Immature natural killer cell (primary cell): ENCODE data around the gene DIP2A. TPM values are rescaled to one million over a fixed set of nuclear protein-coding genes. Genes with fewer than 3 reads are reported as not detected.
A peak's percentile ranks its signal among the peaks of the same experiment; 100 is the strongest.
"Not testable (repeated sequence)": the region's sequence is repeated elsewhere in the genome, so short reads cannot be mapped to it uniquely, and the experiment has no call there.

ENCODE experiments used
- DNase-seq, 3 donors: peaks; one replicate each; pipeline ENCODE4 v3.0.0; 2022; ENCODE audit warnings: mixed read lengths in 1 of 3
- H3K27ac Mint-ChIP-seq, 6 donors: one replicate each; pipeline ENCODE4 v1.8.0; 2020; ENCODE audit warnings: mixed read lengths in 6 of 6, mild to moderate bottlenecking in 5 of 6, inconsistent platforms in 4 of 6, moderate library complexity in 3 of 6
- H3K27me3 Mint-ChIP-seq, 3 donors: one replicate each; pipeline ENCODE4 v1.8.0; 2020 to 2021; ENCODE audit warnings: low read depth in 3 of 3, mild to moderate bottlenecking in 3 of 3, mixed read lengths in 3 of 3, moderate library complexity in 3 of 3, inconsistent platforms in 1 of 3
- H3K36me3 Mint-ChIP-seq, 3 donors: one replicate each; pipeline ENCODE4 v1.8.0; 2020; ENCODE audit warnings: mixed read lengths in 3 of 3, inconsistent platforms in 2 of 3, mild to moderate bottlenecking in 2 of 3
- H3K4me1 Mint-ChIP-seq, 2 donors: one replicate each; pipeline ENCODE4 v1.8.0; 2020; ENCODE audit warnings: inconsistent platforms in 2 of 2, mild to moderate bottlenecking in 2 of 2, mixed read lengths in 2 of 2, moderate library complexity in 1 of 2
- H3K4me3 Mint-ChIP-seq, 5 donors: one replicate each; pipeline ENCODE4 v1.8.0; 2020; ENCODE audit warnings: mild to moderate bottlenecking in 5 of 5, mixed read lengths in 5 of 5, inconsistent platforms in 3 of 5, moderate library complexity in 3 of 5
- H3K9me3 Mint-ChIP-seq, 6 donors: one replicate each; pipeline ENCODE4 v1.8.0; 2020; ENCODE audit warnings: mild to moderate bottlenecking in 6 of 6, mixed read lengths in 6 of 6, inconsistent platforms in 4 of 6, moderate library complexity in 3 of 6
- polyA plus RNA-seq, 3 donors: library from polyadenylated mRNA; unstranded; fragments of 300-500 nt; fragmentation: Illumina TruSeq; gene quantifications; one replicate each; pipeline ENCODE4 v1.2.3, GENCODE V29; 2021

Gene DIP2A
- polyA plus RNA-seq, 3 donors from 2014 or later, result 23.1 to 64.8 (median 26.9) TPM

DNA sequence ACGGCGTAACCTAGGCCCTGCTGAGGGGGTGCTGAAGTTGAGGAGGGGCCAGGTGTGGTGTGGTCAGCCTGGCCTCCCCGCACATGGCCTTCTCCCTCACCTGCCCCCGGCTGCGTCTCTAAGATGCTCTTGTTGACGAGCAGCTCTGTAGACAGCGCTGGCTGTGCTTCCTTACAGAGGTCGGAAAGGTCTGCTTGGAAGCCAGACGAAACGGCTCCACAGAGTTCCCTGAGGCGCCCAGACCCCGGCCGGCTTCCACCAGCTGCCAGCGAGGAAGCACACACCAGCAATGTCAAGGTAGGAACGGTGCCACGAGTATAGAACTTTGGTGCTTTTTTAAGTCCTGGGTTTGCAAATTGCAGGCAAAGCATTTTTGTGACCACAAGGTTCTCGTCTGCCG is 18.8 kb upstream of the DIP2A start:
- Mint-ChIP-seq H3K4me3 (no peak overlapping the region), H3K9me3 (no peaks in the 10 kb centered on the region), H3K4me1 (peaks cover 7 to 9% of the 10 kb centered on the region in 2 donors), H3K27ac (peak overlapping the region in 2 of 6 donors; percentile 23 to 60), H3K36me3 (peaks cover 10 to 52% (median 26%) of the 10 kb centered on the region in 3 donors), H3K27me3 (peaks cover 1 to 5% (median 2%) of the 10 kb centered on the region in 3 donors)
- no peak for DNase-seq

- Mint-ChIP-seq H3K36me3 (peaks cover 14 to 55% (median 33%) of the 10 kb centered on the region in 3 donors), H3K27ac (peak overlapping the region in 1 of 6 donors; percentile 24), H3K4me3 (no peak overlapping the region), H3K9me3 (no peaks in the 10 kb centered on the region), H3K4me1 (peaks cover 7 to 15% of the 10 kb centered on the region in 2 donors), H3K27me3 (peaks cover 0 to 5% (median 2%) of the 10 kb centered on the region in 3 donors)
- DNase-seq, result no peak
These were observed 17.4 kb upstream of the DIP2A start for GRCh38 chr21:46441331-46441730.

- peaks cover 0 to 5% (median 2%) of the 10 kb centered on the region in 3 donors for H3K27me3 Mint-ChIP-seq
- no peaks in the 10 kb centered on the region for H3K9me3 Mint-ChIP-seq
- DNase-seq, result no peak
These were observed 16.7 kb upstream of the DIP2A start for GRCh38 chr21:46441961-46442498.

DNA sequence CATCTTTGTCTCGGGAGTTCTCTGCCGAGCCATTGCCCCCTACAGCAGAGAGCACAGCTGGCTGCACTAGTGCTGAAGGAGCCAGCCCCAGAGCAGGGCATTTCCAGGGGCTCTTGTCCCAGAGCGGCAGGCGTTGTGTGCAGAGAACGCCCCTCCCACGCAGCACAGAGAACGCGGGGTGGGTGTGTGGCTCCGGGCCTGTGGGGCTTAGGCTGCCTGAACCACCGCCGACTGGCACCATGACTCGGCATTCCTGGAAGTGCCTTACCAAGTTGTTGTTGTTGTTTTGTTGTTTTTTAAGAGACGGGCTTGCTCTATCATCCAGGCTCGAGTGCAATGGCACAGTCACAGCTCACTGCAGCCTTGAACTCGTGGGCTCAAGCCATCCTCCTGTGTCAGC is 15.8 kb upstream of the DIP2A start:
- Mint-ChIP-seq H3K4me1 (peaks cover 5 to 13% of the 10 kb centered on the region in 2 donors), H3K36me3 (peaks cover 15 to 52% (median 29%) of the 10 kb centered on the region in 3 donors), H3K9me3 (peaks cover 0 to 4% (median 0%) of the 10 kb centered on the region in 6 donors), H3K4me3 (no peak overlapping the region), H3K27me3 (peaks cover 0 to 9% (median 5%) of the 10 kb centered on the region in 3 donors), H3K27ac (peak overlapping the region in 3 of 6 donors; percentile 41 to 55 (median 45))
- DNase-seq, result no peak

More at GRCh38 chr21:46441961-46442498, 16.7 kb upstream of the DIP2A start:
- Mint-ChIP-seq H3K4me3 (no peak overlapping the region), H3K27ac (peak overlapping the region in 1 of 6 donors; percentile 64), H3K4me1 (peaks cover 7 to 13% of the 10 kb centered on the region in 2 donors), H3K36me3 (peaks cover 14 to 54% (median 32%) of the 10 kb centered on the region in 3 donors)

- peaks cover 5 to 13% of the 10 kb centered on the region in 2 donors for H3K4me1 Mint-ChIP-seq
- H3K4me3 Mint-ChIP-seq, result no peak overlapping the region
- DNase-seq, result no peak
- H3K36me3 Mint-ChIP-seq, result peaks cover 21 to 55% (median 36%) of the 10 kb centered on the region in 3 donors
- peaks cover 3 to 9% (median 5%) of the 10 kb centered on the region in 3 donors for H3K27me3 Mint-ChIP-seq
- peaks cover 4 to 11% (median 9%) of the 10 kb centered on the region in 6 donors for H3K9me3 Mint-ChIP-seq
- H3K27ac Mint-ChIP-seq, result peak overlapping the region in 5 of 6 donors; percentile 12 to 87 (median 44)
These were observed 14.8 kb upstream of the DIP2A start for GRCh38 chr21:46443910-46444309.

DNA sequence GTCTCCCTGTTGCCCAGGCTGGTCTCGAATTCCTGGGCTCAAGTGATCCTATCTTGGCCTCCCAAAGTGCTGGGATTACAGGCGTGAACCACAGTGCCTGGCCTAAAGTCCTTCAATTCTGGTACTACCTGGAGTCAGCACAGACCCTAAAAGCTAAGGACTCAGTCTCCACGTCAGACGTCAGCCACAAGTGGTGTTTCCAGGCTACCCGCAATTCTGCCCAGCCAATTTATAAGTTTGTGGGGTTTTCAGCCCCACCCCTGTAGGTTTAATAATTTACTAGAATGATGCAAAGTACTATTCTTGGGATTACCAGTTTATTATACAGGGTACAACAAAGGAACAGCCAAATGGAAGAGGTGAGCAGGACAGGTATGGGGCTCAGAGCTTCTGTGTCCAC is 10.6 kb upstream of the DIP2A start:
- H3K9me3 Mint-ChIP-seq, result peaks cover 6 to 16% (median 10%) of the 10 kb centered on the region in 6 donors
- no peak for DNase-seq
- peaks cover 7 to 39% of the 10 kb centered on the region in 2 donors for H3K4me1 Mint-ChIP-seq
- H3K4me3 Mint-ChIP-seq, result no peak overlapping the region
- H3K36me3 Mint-ChIP-seq, result peaks cover 18 to 37% (median 28%) of the 10 kb centered on the region in 3 donors
- peaks cover 3 to 4% (median 3%) of the 10 kb centered on the region in 3 donors for H3K27me3 Mint-ChIP-seq
- H3K27ac Mint-ChIP-seq, result peak overlapping the region in 2 of 6 donors; percentile 65 to 72

DNA sequence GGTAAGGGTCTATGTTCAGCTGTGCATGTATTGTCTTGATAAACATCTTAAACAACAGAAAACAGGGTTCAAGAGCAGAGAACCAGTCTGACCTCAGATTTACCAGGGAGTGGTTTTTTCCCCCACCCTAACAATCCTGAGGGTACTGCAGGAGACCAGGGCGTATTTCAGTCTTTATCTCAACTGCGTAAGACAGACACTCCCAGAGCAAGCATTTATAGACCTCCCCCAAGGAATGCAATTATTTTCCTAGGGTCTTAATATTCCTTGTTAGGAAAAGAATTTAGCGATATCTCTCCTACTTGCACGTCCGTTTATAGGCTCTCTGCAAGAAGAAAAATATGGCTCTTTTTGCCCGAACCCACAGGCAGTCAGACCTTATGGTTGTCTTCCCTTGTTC is 9.8 kb upstream of the DIP2A start:
- not testable (repeated sequence) for DNase-seq, H3K4me3 Mint-ChIP-seq, H3K27me3 Mint-ChIP-seq
- Mint-ChIP-seq H3K9me3 (peaks cover 6 to 16% (median 10%) of the 10 kb centered on the region in 6 donors), H3K27ac (peak overlapping the region in 1 of 6 donors; percentile 72), H3K4me1 (peaks cover 7 to 44% of the 10 kb centered on the region in 2 donors), H3K36me3 (peaks cover 18 to 41% (median 28%) of the 10 kb centered on the region in 3 donors)

DNA sequence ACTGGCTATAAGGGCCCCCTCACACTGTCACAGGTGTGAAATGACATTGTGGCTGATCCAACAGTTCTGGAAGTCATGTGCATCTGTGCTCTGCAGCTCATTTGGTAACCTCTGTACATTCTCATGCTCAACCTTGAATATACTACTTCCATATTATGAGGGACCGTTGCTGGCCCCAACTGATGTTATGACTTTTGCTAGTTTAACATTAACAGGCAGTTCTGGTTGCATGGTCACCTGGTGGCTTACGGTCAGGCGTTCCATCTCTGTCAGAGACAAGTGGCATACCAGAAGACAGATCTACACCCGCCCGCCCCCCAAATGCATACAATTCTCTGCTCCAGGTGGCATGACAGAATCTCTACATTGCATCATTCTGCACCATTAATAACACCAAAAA is 6.0 kb upstream of the DIP2A start:
- Mint-ChIP-seq H3K9me3 (peaks cover 6 to 12% (median 9%) of the 10 kb centered on the region in 6 donors), H3K36me3 (peaks cover 10 to 27% (median 22%) of the 10 kb centered on the region in 3 donors), H3K4me1 (peaks cover 23 to 61% of the 10 kb centered on the region in 2 donors), H3K27me3 (peaks cover 0 to 6% (median 0%) of the 10 kb centered on the region in 3 donors), H3K4me3 (no peak overlapping the region), H3K27ac (peak overlapping the region in 1 of 6 donors; percentile 23)
- no peak for DNase-seq

DNA sequence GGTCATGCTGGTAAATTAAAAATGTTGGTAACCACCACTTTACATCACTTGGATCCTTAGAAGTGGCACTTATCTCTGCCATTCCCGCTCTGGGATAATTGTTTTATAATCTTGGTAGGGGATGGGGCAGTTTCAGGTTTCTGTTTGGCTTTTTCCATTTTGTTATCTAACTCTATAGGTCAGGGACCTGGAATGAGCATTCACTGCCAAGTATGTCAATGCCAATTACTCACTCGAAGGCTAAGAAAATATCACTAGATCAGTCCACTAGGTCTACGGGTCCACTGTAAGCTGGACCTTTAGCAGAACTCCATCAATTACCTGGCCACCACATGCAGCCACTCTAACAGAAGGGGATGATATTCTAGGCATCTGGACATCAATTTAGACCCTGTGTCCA is 4.5 kb upstream of the DIP2A start:
- peaks cover 0 to 4% (median 0%) of the 10 kb centered on the region in 3 donors for H3K27me3 Mint-ChIP-seq
- no peak overlapping the region for H3K4me3 Mint-ChIP-seq
- H3K27ac Mint-ChIP-seq, result no peak overlapping the region
- H3K9me3 Mint-ChIP-seq, result peaks cover 0 to 2% (median 1%) of the 10 kb centered on the region in 6 donors
- DNase-seq, result no peak
- H3K36me3 Mint-ChIP-seq, result peaks cover 4 to 19% (median 15%) of the 10 kb centered on the region in 3 donors
- H3K4me1 Mint-ChIP-seq, result peaks cover 26 to 63% of the 10 kb centered on the region in 2 donors

DNA sequence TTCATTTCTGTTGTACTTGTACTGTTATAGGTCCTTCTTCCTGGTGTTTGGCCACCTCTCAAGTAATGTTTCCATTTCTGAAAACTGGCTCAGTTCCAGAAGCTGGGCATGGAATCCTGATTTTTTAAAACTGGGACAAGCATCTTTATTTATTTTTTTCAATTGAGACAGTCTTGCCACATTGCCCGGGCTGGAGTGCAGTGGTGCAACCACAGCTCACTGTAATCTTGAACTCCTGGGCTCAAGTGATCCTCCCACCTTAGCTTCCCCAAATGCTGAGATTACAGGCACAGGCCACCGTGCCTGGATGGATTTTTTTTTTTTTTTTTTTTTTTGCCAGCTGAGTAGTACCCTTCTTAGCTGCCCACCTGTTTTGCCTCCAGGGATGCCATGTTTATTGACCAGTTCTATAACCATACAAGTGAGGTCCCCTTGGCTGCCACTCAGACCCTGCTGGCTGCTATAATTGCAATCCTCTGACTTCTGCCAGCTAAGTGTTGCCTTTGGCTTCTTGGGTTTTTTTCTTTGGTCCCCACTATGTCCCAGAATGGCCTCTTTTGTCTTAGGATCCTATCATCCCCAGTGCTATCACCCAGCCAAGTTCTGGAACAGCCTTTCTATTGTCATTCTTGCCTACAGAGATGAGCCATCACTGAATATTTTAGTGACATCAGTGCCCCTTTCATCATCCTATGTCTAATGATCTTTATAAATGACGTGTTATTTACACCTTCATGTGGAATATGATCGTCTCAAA is 3.9 kb upstream of the DIP2A start:
- peaks cover 4 to 19% (median 15%) of the 10 kb centered on the region in 3 donors for H3K36me3 Mint-ChIP-seq
- H3K27ac Mint-ChIP-seq, result peak overlapping the region in 5 of 6 donors; percentile 4 to 36 (median 5)
- peaks cover 0 to 1% (median 0%) of the 10 kb centered on the region in 6 donors for H3K9me3 Mint-ChIP-seq
- H3K4me3 Mint-ChIP-seq, result no peak overlapping the region
- peaks cover 0 to 4% (median 0%) of the 10 kb centered on the region in 3 donors for H3K27me3 Mint-ChIP-seq
- H3K4me1 Mint-ChIP-seq, result peaks cover 29 to 65% of the 10 kb centered on the region in 2 donors
- no peak for DNase-seq

DNA sequence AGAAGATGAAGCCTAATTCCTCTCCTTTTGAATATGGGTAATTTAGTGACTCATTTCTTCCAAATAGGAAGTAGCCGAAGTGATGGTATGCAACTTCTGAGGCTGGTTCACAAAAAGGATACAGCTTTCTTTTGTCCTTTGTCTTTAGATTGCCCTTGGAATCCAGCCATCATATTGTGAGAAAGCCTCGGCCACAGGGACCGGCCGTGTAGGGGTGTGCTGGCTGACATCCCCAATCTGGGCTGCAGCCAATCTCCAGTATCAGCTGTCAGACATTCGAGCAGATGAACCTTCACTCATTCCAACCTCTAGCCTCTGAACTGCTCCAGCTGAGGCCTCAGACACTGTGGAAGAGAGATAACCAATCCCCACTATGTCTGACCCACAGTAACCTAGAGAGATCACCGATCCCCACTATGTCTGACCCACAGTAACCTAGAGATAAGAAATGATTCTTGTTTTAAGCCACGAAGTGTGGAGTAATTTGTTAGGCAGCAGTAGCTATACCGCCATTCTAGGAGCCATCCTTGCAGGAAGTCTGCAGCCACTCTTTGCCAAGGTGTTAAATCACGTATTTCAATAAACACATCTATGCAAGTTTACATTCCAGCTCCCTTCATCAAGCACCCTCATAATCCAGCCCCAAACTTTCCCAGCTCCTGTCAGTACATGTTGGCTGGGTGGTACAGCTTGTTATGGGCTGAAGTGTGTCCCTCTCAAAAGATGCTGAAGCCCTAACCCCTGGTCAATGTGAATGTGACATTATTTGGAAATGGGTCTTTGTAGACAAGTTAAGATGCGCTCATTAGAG is 2.9 kb upstream of the DIP2A start:
- H3K27ac Mint-ChIP-seq, result peak overlapping the region; percentile 13 to 98 (median 72)

DNA sequence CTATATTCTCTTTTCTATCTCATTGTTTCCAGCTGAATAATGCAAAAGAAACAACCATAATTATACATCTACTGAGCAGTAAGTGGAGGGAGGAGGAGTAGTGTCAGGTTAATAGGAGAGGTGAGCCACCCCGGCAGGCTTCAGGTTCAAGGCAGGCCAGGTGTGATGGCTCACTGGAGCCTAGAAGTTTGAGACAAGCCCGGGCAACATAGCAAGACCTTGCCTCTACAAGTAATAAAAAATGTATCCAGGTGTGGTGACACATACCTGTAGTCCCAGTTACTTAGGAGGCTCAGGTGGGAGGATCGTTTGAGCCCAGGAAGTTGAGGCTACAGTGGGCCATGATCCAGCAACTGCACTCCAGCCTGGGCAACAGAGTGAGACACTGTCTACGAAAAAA is 1.9 kb upstream of the DIP2A start:
- Mint-ChIP-seq H3K9me3 (no peaks in the 10 kb centered on the region), H3K27ac (peak overlapping the region; percentile 13 to 98 (median 86)), H3K4me3 (peak overlapping the region; percentile 21 to 98 (median 85)), H3K4me1 (peaks cover 42 to 68% of the 10 kb centered on the region in 2 donors), H3K27me3 (peaks cover 0 to 4% (median 0%) of the 10 kb centered on the region in 3 donors), H3K36me3 (peaks cover 4 to 11% (median 10%) of the 10 kb centered on the region in 3 donors)
- no peak for DNase-seq

More for the DNA sequence above, 2.9 kb upstream of the DIP2A start:
- peaks cover 4 to 13% (median 11%) of the 10 kb centered on the region in 3 donors for H3K36me3 Mint-ChIP-seq
- peak overlapping the region in 4 of 5 donors; percentile 45 to 91 (median 70) for H3K4me3 Mint-ChIP-seq
- DNase-seq, result no peak
- H3K9me3 Mint-ChIP-seq, result no peaks in the 10 kb centered on the region
- H3K27me3 Mint-ChIP-seq, result peaks cover 0 to 4% (median 0%) of the 10 kb centered on the region in 3 donors
- peaks cover 36 to 69% of the 10 kb centered on the region in 2 donors for H3K4me1 Mint-ChIP-seq

DNA sequence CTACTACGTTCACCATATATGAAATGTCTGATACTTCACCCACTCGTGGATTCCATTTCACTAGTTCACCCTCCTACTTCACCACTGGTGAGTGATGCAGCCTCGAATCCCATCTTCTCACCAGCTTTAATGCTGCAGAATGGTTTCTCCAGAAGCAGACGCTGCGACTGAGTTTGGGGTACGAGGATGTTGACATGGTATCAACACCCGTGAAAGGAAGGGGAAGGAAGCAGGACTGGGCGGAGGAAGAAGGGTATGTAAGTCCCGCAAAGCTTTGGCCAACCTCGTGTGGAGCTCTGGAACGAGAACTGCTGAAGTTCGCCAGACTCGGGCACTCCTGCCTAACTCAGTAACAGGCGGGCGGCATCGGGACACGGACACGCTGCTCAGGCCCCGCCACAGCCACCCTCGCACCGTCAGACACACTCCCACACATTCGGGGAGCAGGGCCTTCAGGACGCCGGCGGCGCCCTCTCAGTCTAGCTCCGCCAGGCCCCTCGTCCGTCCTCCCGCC is 833 bp upstream of the DIP2A start:
- Mint-ChIP-seq H3K36me3 (peaks cover 2 to 11% (median 9%) of the 10 kb centered on the region in 3 donors), H3K27me3 (peaks cover 0 to 4% (median 0%) of the 10 kb centered on the region in 3 donors), H3K27ac (peak overlapping the region; percentile 86 to 98 (median 95)), H3K4me1 (peaks cover 51 to 68% of the 10 kb centered on the region in 2 donors), H3K9me3 (no peaks in the 10 kb centered on the region), H3K4me3 (peak overlapping the region; percentile 85 to 98 (median 91))
- DNase-seq, result no peak
